Lower lobe of right lung (tissue), 2 donors: ENCODE measurements around the gene ADRB2. TPM values are rescaled to one million over a fixed set of nuclear protein-coding genes. Genes with fewer than 3 reads are reported as not detected.

Experiments
- ATAC-seq, 2 donors: fragments of 200-7000 bp; cut with Tn5 transposase; one replicate each; pipeline ENCODE4 v1.9.1; 2020 to 2022; ENCODE audit warnings: mild to moderate bottlenecking in 2 of 2, moderate library complexity in 2 of 2
- DNase-seq: peaks from one replicate; pipeline ENCODE4 v3.0.0-alpha.2; 2020
- H3K27ac ChIP-seq: fragments of 200-600 bp; one replicate; pipeline ENCODE4 v1.8.0; 2022
- H3K27me3 ChIP-seq: fragments of 200-600 bp; one replicate; pipeline ENCODE4 v1.8.0; 2022; ENCODE audit warnings: low read depth
- H3K36me3 ChIP-seq: fragments of 200-600 bp; one replicate; pipeline ENCODE4 v1.8.0; 2022; ENCODE audit warnings: mild to moderate bottlenecking
- H3K4me1 ChIP-seq: fragments of 200-600 bp; one replicate; pipeline ENCODE4 v1.8.0; 2022
- H3K4me3 ChIP-seq: fragments of 200-600 bp; one replicate; pipeline ENCODE4 v1.8.0; 2022; ENCODE audit warnings: mild to moderate bottlenecking
- H3K9me3 ChIP-seq: fragments of 200-600 bp; one replicate; pipeline ENCODE4 v1.8.0; 2022
- intact Hi-C: fragments of 100-400 bp; cut with DNase I; formaldehyde crosslinking; loops from one replicate; pipeline ENCODE4 v1.11.0; 2022
- total RNA-seq: library from RNA; stranded (reverse); fragmentation: NEBNext Ultra II Directional; extraction: Animal tissue kit (Norgen Biotek cat#: 25700); gene quantifications from one replicate; pipeline ENCODE4 v1.2.1, GENCODE V29; 2021
- TF ChIP-seq, protein P1 (sequence below): fragments of 200-600 bp; IDR thresholded peaks from one replicate; pipeline ENCODE4 v1.8.0; 2022; ENCODE audit warnings: antibody characterized with exemption, mild to moderate bottlenecking
- donor health status: DM: no; HTN: yes; CAD: no; lungs with severe emphysema.

The ADRB2 gene
- total RNA-seq, 1 donor from 2014 or later, result 26.4 TPM

DNA sequence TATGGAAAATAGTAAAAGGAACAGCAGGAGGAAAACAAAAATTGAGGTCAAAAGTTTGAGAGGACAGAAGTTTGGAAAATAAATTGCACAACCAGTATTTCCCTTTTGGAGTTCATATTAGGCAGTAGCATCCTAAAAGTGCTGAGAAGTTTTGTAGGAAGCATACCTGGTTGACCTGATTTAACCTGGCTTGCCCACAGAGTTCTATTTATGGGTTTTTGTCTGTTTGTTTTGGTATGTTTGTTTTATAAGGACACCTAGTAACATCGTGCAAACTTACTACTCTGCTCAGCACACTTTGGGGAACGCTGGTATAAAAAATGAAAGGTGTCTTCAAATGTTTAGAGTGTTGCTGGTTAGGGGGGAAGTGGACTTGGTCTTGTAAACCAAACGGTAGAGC is 15.1 kb downstream of the ADRB2 start:
- H3K27me3 ChIP-seq, result no peaks in the 10 kb centered on the region
- TF ChIP-seq, protein P1, sequence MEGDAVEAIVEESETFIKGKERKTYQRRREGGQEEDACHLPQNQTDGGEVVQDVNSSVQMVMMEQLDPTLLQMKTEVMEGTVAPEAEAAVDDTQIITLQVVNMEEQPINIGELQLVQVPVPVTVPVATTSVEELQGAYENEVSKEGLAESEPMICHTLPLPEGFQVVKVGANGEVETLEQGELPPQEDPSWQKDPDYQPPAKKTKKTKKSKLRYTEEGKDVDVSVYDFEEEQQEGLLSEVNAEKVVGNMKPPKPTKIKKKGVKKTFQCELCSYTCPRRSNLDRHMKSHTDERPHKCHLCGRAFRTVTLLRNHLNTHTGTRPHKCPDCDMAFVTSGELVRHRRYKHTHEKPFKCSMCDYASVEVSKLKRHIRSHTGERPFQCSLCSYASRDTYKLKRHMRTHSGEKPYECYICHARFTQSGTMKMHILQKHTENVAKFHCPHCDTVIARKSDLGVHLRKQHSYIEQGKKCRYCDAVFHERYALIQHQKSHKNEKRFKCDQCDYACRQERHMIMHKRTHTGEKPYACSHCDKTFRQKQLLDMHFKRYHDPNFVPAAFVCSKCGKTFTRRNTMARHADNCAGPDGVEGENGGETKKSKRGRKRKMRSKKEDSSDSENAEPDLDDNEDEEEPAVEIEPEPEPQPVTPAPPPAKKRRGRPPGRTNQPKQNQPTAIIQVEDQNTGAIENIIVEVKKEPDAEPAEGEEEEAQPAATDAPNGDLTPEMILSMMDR, result no peak
- no peaks in the 10 kb centered on the region for H3K9me3 ChIP-seq
- ATAC-seq (no peak), DNase-seq (no peak)
- no peak overlapping the region for H3K27ac ChIP-seq
- H3K4me3 ChIP-seq, result no peak overlapping the region
- peaks cover 11% of the 10 kb centered on the region for H3K36me3 ChIP-seq
- peaks cover 13% of the 10 kb centered on the region for H3K4me1 ChIP-seq
- intact Hi-C loops, result no loop called here

DNA sequence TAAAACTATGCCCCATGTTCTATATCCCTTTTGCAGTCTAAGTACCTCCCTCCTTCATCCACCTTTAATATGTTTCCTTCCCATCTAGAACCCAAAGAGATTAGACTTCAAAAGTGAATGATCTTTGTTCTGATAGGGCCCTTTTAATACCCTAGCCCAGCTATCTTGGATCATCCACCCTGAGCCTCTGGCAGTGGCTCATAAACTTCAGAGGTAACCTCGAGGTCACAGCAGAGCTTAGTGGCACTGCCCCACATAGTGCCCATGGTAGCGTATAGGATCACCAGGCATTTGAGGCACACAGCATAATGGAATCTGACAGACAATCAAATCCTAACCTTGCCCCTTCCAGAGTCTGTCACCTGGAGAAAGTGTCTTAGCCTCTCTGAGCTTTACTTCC is 15.8 kb downstream of the ADRB2 start:
- TF ChIP-seq, protein P1, result no peak
- H3K27ac ChIP-seq, result no peak overlapping the region
- H3K27me3 ChIP-seq, result no peaks in the 10 kb centered on the region
- H3K36me3 ChIP-seq, result peaks cover 10% of the 10 kb centered on the region
- H3K4me1 ChIP-seq, result peaks cover 13% of the 10 kb centered on the region
- no peak overlapping the region for H3K4me3 ChIP-seq
- intact Hi-C loops, result no loop called here
- no peak for DNase-seq
- H3K9me3 ChIP-seq, result no peaks in the 10 kb centered on the region
- ATAC-seq, result no peak

GRCh38 chr5:148843510-148844318 is 17.3 kb downstream of the ADRB2 start:
- Histone ChIP-seq H3K4me3 (no peak overlapping the region), H3K27me3 (no peaks in the 10 kb centered on the region), H3K27ac (no peak overlapping the region), H3K4me1 (peaks cover 13% of the 10 kb centered on the region), H3K9me3 (no peaks in the 10 kb centered on the region), H3K36me3 (no peaks in the 10 kb centered on the region)
- ATAC-seq (no peak), DNase-seq (no peak)
- intact Hi-C loops, result no loop called here
- TF ChIP-seq, protein P1, result no peak

GRCh38 chr5:148844433-148845280 is 18.2 kb downstream of the ADRB2 start:
- Histone ChIP-seq H3K36me3 (no peaks in the 10 kb centered on the region), H3K27me3 (no peaks in the 10 kb centered on the region), H3K4me1 (peaks cover 13% of the 10 kb centered on the region), H3K9me3 (no peaks in the 10 kb centered on the region), H3K27ac (no peak overlapping the region), H3K4me3 (no peak overlapping the region)
- intact Hi-C loops, result no loop called here
- DNase-seq, result no peak
- ATAC-seq, result peak; percentile 34 to 38
- TF ChIP-seq, protein P1, result no peak

GRCh38 chr5:148846930-148847329 is 20.5 kb downstream of the ADRB2 start:
- Histone ChIP-seq H3K27me3 (no peaks in the 10 kb centered on the region), H3K36me3 (no peaks in the 10 kb centered on the region), H3K27ac (no peak overlapping the region), H3K4me3 (no peak overlapping the region), H3K4me1 (peaks cover 13% of the 10 kb centered on the region), H3K9me3 (no peaks in the 10 kb centered on the region)
- intact Hi-C loops, result no loop called here
- DNase-seq, result no peak
- TF ChIP-seq, protein P1, result no peak
- no peak for ATAC-seq
